Neural cell (in vitro differentiated cells): ENCODE measurements around the gene DDX54. TPM values are rescaled to one million over a fixed set of nuclear protein-coding genes. Genes with fewer than 3 reads are reported as not detected.

ENCODE experiments used
- H2AFZ ChIP-seq: fragments of 200-600, 300-800 bp; sonication (generic), shearing (Covaris generic); 2 replicates; pipeline ENCODE4 v1.6.0; 2014; ENCODE audit warnings: low read depth, mild to moderate bottlenecking, antibody characterized with exemption, low read length, moderate library complexity
- H3F3A ChIP-seq: fragments of 200-600 bp; shearing (Covaris generic); 2 replicates; pipeline ENCODE4 v1.6.1; 2016; ENCODE audit warnings: mild to moderate bottlenecking, moderate library complexity, mixed read lengths, antibody characterized with exemption, low read length; ENCODE audit not compliant: insufficient read depth, poor library complexity, severe bottlenecking
- H3K27ac ChIP-seq: fragments of 200-600, 300-800 bp; sonication (generic), shearing (Covaris generic); 2 replicates; pipeline ENCODE4 v1.5.1; 2014; ENCODE audit warnings: mild to moderate bottlenecking, low read length, moderate library complexity
- H3K27me3 ChIP-seq: fragments of 300-800, 200-600 bp; sonication (generic), shearing (Covaris generic); 2 replicates; pipeline ENCODE4 v1.6.0; 2014; ENCODE audit warnings: mild to moderate bottlenecking, low read depth, low read length, moderate library complexity; ENCODE audit not compliant: insufficient read depth
- H3K36me3 ChIP-seq: fragments of 300-800, 200-600 bp; sonication (generic), shearing (Covaris generic); 2 replicates; pipeline ENCODE4 v1.5.1; 2014; ENCODE audit warnings: mild to moderate bottlenecking, antibody characterized with exemption, low read length, moderate library complexity; ENCODE audit not compliant: insufficient read depth
- H3K4me2 ChIP-seq: fragments of 300-800, 200-600 bp; sonication (generic), shearing (Covaris generic); 2 replicates; pipeline ENCODE4 v1.6.0; 2014; ENCODE audit warnings: mild to moderate bottlenecking, low read length
- H3K4me3 ChIP-seq: fragments of 300-800, 200-600 bp; sonication (generic), shearing (Covaris generic); 2 replicates; pipeline ENCODE4 v1.5.1; 2014; ENCODE audit warnings: mild to moderate bottlenecking, low read length, moderate library complexity
- H3K79me2 ChIP-seq: fragments of 200-600 bp; shearing (Covaris generic); replicated peaks from 2 replicates; pipeline ENCODE4 v1.6.0; 2014; ENCODE audit warnings: mild to moderate bottlenecking, low read length, moderate library complexity; ENCODE audit not compliant: insufficient read depth
- H3K9ac ChIP-seq: fragments of 300-800, 200-600 bp; sonication (generic), shearing (Covaris generic); 2 replicates; pipeline ENCODE4 v1.6.1; 2016; ENCODE audit warnings: mild to moderate bottlenecking, low read length, mixed read lengths
- H3K9me2 ChIP-seq: fragments of 200-600 bp; shearing (Covaris generic); 2 replicates; pipeline ENCODE4 v1.6.1; 2016; ENCODE audit warnings: mild to moderate bottlenecking, low read length, mixed read lengths; ENCODE audit not compliant: insufficient read depth
- H3K9me3 ChIP-seq: fragments of 200-600, 300-800 bp; sonication (generic), shearing (Covaris generic); 2 replicates; pipeline ENCODE4 v1.6.1; 2016; ENCODE audit warnings: mild to moderate bottlenecking, mixed run types, low read length, moderate library complexity, mixed read lengths
- H4K20me1 ChIP-seq: fragments of 200-600 bp; shearing (Covaris generic); 2 replicates; pipeline ENCODE4 v1.6.1; 2016; ENCODE audit warnings: mild to moderate bottlenecking, mixed run types; ENCODE audit not compliant: insufficient read depth
- CTCF ChIP-seq: fragments of 450-650 bp; IDR thresholded peaks from 2 replicates; pipeline ENCODE4 v1.5.1; 2014; ENCODE audit warnings: antibody characterized with exemption, mild to moderate bottlenecking, moderate library complexity; ENCODE audit not compliant: poor library complexity, severe bottlenecking
- EP300 ChIP-seq: fragments of 450-650 bp; conservative IDR thresholded peaks from 2 replicates; pipeline ENCODE4 v1.6.1; 2014; ENCODE audit warnings: antibody characterized with exemption, mild to moderate bottlenecking, moderate library complexity; ENCODE audit not compliant: poor library complexity, severe bottlenecking
- EZH2 ChIP-seq: fragments of 200-600, 300-800 bp; shearing (Covaris generic), sonication (generic); IDR thresholded peaks from 2 replicates; pipeline ENCODE4 v1.6.1; 2014; ENCODE audit warnings: antibody characterized with exemption, low read length, borderline replicate concordance, mild to moderate bottlenecking; ENCODE audit not compliant: insufficient read depth, poor library complexity, severe bottlenecking
- MXI1 ChIP-seq: fragments of 450-650 bp; conservative IDR thresholded peaks from 2 replicates; pipeline ENCODE4 v1.6.1; 2014; ENCODE audit warnings: antibody characterized with exemption, mild to moderate bottlenecking; ENCODE audit not compliant: poor library complexity, severe bottlenecking
- POLR2AphosphoS5 ChIP-seq: IDR thresholded peaks from 2 replicates; pipeline ENCODE4 v1.6.1; 2012
- RAD21 ChIP-seq: fragments of 450-650 bp; conservative IDR thresholded peaks from 2 replicates; pipeline ENCODE4 v1.6.1; 2014; ENCODE audit warnings: antibody characterized with exemption, mild to moderate bottlenecking, moderate library complexity
- REST ChIP-seq: IDR thresholded peaks from 2 replicates; pipeline ENCODE4 v1.6.1; 2012; ENCODE audit warnings: borderline replicate concordance
- SMC3 ChIP-seq: fragments of 450-650 bp; conservative IDR thresholded peaks from 2 replicates; pipeline ENCODE4 v1.6.1; 2014; ENCODE audit warnings: antibody characterized with exemption, mild to moderate bottlenecking, moderate library complexity; ENCODE audit not compliant: poor library complexity
- TAF1 ChIP-seq: IDR thresholded peaks from 2 replicates; pipeline ENCODE4 v1.6.1; 2012; ENCODE audit warnings: low read depth
- polyA plus RNA-seq: library from polyadenylated mRNA; depleted of rRNA; stranded (reverse); fragments of >200 nt; gene quantifications from 2 replicates; pipeline ENCODE4 v1.2.3, GENCODE V29; 2014

The DDX54 gene
- polyA plus RNA-seq, 1 donor from 2014 or later: 63.3 TPM

- no peak overlapping the region for H2AFZ ChIP-seq
- no peak overlapping the region for H3K9ac ChIP-seq
- H3K4me2 ChIP-seq: no peak overlapping the region
- no peaks in the 10 kb centered on the region for H3K36me3 ChIP-seq
- peaks cover 6% of the 10 kb centered on the region for H3K9me3 ChIP-seq
- no peak overlapping the region for H3K4me3 ChIP-seq
- H4K20me1 ChIP-seq: no peaks in the 10 kb centered on the region
- H3K79me2 ChIP-seq: no peaks in the 10 kb centered on the region
- no peaks in the 10 kb centered on the region for H3F3A ChIP-seq
- H3K9me2 ChIP-seq: no peaks in the 10 kb centered on the region
- TF ChIP-seq SMC3: no peak
- TF ChIP-seq MXI1: no peak
- no peak for TF ChIP-seq RAD21
- TF ChIP-seq REST: no peak
- no peak for TF ChIP-seq POLR2AphosphoS5
- no peak for TF ChIP-seq EP300
- TF ChIP-seq EZH2: no peak
- no peak overlapping the region for H3K27ac ChIP-seq
- H3K27me3 ChIP-seq: no peaks in the 10 kb centered on the region
Measured at GRCh38 chr12:113226696-113227568, 41.7 kb upstream of the DDX54 start.

GRCh38 chr12:113224955-113225354 lies 39.7 kb upstream of the DDX54 start:
- no peaks in the 10 kb centered on the region for H3K79me2 ChIP-seq
- no peak overlapping the region for H3K4me2 ChIP-seq
- H3K4me3 ChIP-seq: no peak overlapping the region
- H3K9ac ChIP-seq: no peak overlapping the region
- no peaks in the 10 kb centered on the region for H3K27me3 ChIP-seq
- no peaks in the 10 kb centered on the region for H4K20me1 ChIP-seq
- H2AFZ ChIP-seq: no peak overlapping the region
- TF ChIP-seq POLR2AphosphoS5: no peak
- H3K9me3 ChIP-seq: no peaks in the 10 kb centered on the region
- H3K27ac ChIP-seq: no peak overlapping the region
- no peaks in the 10 kb centered on the region for H3F3A ChIP-seq
- H3K36me3 ChIP-seq: no peaks in the 10 kb centered on the region
- H3K9me2 ChIP-seq: no peaks in the 10 kb centered on the region

- no peak for TF ChIP-seq SMC3
- TF ChIP-seq POLR2AphosphoS5: no peak
- TF ChIP-seq CTCF: no peak
- TF ChIP-seq TAF1: no peak
- TF ChIP-seq EP300: no peak
- no peak for TF ChIP-seq EZH2
- TF ChIP-seq MXI1: no peak
- no peak for TF ChIP-seq RAD21
- no peak for TF ChIP-seq REST
- Histone ChIP-seq H3K9me2 (no peaks in the 10 kb centered on the region), H3K4me2 (no peak overlapping the region), H4K20me1 (no peaks in the 10 kb centered on the region), H3F3A (no peaks in the 10 kb centered on the region), H2AFZ (no peak overlapping the region), H3K36me3 (no peaks in the 10 kb centered on the region), H3K27me3 (no peaks in the 10 kb centered on the region), H3K27ac (no peak overlapping the region), H3K9ac (no peak overlapping the region), H3K79me2 (no peaks in the 10 kb centered on the region), H3K4me3 (no peak overlapping the region), H3K9me3 (no peaks in the 10 kb centered on the region)
Measured at GRCh38 chr12:113222730-113223531, 37.7 kb upstream of the DDX54 start.
